GM12801 (cell line): ENCODE data around the gene JAKMIP3.

Experiments used
- TF ChIP-seq, protein P1 (sequence below): IDR thresholded peaks from one replicate; pipeline ENCODE4 v1.5.1; 2011; ENCODE audit warnings: control low read depth; ENCODE audit not compliant: insufficient read length; ENCODE audit errors: extremely low read depth

The JAKMIP3 gene

GRCh38 chr10:132111871-132112341, 46.2 kb downstream of the JAKMIP3 start:
- TF ChIP-seq, protein P1, sequence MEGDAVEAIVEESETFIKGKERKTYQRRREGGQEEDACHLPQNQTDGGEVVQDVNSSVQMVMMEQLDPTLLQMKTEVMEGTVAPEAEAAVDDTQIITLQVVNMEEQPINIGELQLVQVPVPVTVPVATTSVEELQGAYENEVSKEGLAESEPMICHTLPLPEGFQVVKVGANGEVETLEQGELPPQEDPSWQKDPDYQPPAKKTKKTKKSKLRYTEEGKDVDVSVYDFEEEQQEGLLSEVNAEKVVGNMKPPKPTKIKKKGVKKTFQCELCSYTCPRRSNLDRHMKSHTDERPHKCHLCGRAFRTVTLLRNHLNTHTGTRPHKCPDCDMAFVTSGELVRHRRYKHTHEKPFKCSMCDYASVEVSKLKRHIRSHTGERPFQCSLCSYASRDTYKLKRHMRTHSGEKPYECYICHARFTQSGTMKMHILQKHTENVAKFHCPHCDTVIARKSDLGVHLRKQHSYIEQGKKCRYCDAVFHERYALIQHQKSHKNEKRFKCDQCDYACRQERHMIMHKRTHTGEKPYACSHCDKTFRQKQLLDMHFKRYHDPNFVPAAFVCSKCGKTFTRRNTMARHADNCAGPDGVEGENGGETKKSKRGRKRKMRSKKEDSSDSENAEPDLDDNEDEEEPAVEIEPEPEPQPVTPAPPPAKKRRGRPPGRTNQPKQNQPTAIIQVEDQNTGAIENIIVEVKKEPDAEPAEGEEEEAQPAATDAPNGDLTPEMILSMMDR = no peak

GRCh38 chr10:132112611-132113010, 46.9 kb downstream of the JAKMIP3 start:
- TF ChIP-seq, protein P1 = no peak

GRCh38 chr10:132113206-132113605, 47.5 kb downstream of the JAKMIP3 start:
- TF ChIP-seq, protein P1 = no peak

- TF ChIP-seq, protein P1 = no peak
These were observed 48.1 kb downstream of the JAKMIP3 start for GRCh38 chr10:132113766-132114365.

DNA sequence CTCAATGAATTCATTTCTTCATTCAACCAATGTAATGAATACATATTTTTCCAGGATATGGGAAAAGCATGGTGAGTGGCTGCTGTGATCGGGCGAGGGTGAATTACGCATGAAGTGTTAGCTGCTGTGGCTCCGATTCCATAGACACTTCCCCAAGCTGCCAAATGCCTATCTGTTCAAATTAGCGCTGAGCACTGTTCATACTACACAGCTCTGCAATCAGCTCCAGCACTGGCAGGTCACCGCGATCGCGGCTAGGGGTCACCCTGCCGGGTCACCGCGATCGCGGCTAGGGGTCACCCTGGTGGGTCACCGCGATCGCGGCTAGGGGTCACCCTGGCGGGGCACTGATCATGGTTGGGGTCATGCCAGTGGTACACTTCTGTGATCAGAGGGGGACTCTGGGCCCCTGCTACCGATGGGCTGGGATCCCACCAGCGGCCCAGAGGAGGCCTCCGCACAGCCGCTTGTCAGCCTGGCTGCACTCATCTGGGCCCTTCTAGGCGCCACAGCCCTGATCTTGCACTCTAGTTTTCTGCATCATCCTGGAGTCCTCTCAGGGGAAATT, 49.3 kb downstream of the JAKMIP3 start:
- TF ChIP-seq, protein P1 = no peak
